Tibial artery (tissue), 4 donors: ENCODE data around the gene ZCCHC7.
"Not testable (repeated sequence)": the region's sequence is repeated elsewhere in the genome, so short reads cannot be mapped to it uniquely, and the experiment has no call there.

Source experiments
- DNase-seq, 2 donors: peaks; one replicate each; pipeline ENCODE4 v3.0.0-alpha.2; 2019
- H3K27ac ChIP-seq, 2 donors: fragments of 200-600 bp; sonication (generic) in 1 of 2; 1 replicate in 1 of 2; 2 replicates in 1 of 2; pipeline ENCODE4 v1.5.1; 2018 to 2019; ENCODE audit warnings: mild to moderate bottlenecking in 1 of 2
- H3K27me3 ChIP-seq, 2 donors: fragments of 200-600 bp; sonication (generic) in 1 of 2; one replicate each; pipeline versions ENCODE4 v1.5.1 to v1.6.0; 2016 to 2019
- H3K36me3 ChIP-seq, 3 donors: fragments of 200-600 bp; sonication (generic) in 2 of 3; one replicate each; pipeline ENCODE4 v1.5.1; 2016 to 2019; ENCODE audit warnings: mild to moderate bottlenecking in 2 of 3
- H3K4me1 ChIP-seq, 4 donors: fragments of 200-600 bp; sonication (generic) in 2 of 4; 1 replicate in 3 of 4; 2 replicates in 1 of 4; pipeline ENCODE4 v1.5.1; 2016 to 2019
- H3K4me3 ChIP-seq, 2 donors: fragments of 200-600 bp; sonication (generic) in 1 of 2; 1 replicate in 1 of 2; 2 replicates in 1 of 2; pipeline ENCODE4 v1.5.1; 2018 to 2019; ENCODE audit warnings: mild to moderate bottlenecking in 2 of 2
- H3K9me3 ChIP-seq, 3 donors: fragments of 200-600 bp; sonication (generic) in 1 of 3; one replicate each; pipeline ENCODE4 v1.5.1; 2016 to 2019
- CTCF ChIP-seq, 2 experiments: fragments of 200-600 bp in 1 of 2; fragments of 450-650 bp in 1 of 2; IDR thresholded peaks; one replicate each; pipeline ENCODE4 v1.5.1; 2017 to 2019; ENCODE audit warnings: antibody characterized with exemption in 2 of 2, mild to moderate bottlenecking in 1 of 2, moderate library complexity in 1 of 2
- intact Hi-C: fragments of 100-400 bp; cut with DNase I; formaldehyde crosslinking; loops from one replicate; pipeline ENCODE4 v1.15.0; 2023; ENCODE audit warnings: low total_unique reads

ZCCHC7 gene

GRCh38 chr9:37083654-37084053, 36.7 kb upstream of the ZCCHC7 start:
- H3K9me3 ChIP-seq: no peaks in the 10 kb centered on the region
- intact Hi-C loops: no loop called here
- TF ChIP-seq CTCF (IDR thresholded peaks at IDR 0.05): no peak
- no peaks in the 10 kb centered on the region for H3K27me3 ChIP-seq
- peaks cover 0 to 34% (median 14%) of the 10 kb centered on the region in 4 donors for H3K4me1 ChIP-seq
- peaks cover 16 to 19% (median 17%) of the 10 kb centered on the region in 3 donors for H3K36me3 ChIP-seq
- no peak overlapping the region for H3K4me3 ChIP-seq
- H3K27ac ChIP-seq: no peak overlapping the region
- no peak for DNase-seq

DNA sequence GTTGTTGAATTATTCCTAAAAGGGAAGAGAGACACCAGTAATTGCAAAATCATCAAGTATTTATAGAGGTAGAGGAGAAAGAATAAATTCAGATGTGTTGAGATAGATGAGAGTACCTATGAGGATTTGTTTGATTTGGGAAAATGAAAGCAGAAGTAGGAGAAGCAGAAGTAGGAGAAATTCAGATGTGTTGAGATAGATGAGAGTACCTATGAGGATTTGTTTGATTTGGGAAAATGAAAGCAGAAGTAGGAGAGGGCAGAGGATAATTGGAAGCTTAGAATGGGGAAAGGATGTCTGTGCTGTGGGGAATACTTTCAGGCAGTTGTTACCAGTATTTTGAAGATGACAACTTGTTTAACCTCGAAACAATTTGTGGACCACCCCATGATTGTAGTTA, 35.1 kb upstream of the ZCCHC7 start:
- TF ChIP-seq CTCF (IDR thresholded peaks at IDR 0.05): no peak
- peaks cover 0 to 34% (median 12%) of the 10 kb centered on the region in 4 donors for H3K4me1 ChIP-seq
- no peak for DNase-seq
- intact Hi-C loops: no loop called here
- no peaks in the 10 kb centered on the region for H3K27me3 ChIP-seq
- no peak overlapping the region for H3K27ac ChIP-seq
- H3K4me3 ChIP-seq: no peak overlapping the region
- no peaks in the 10 kb centered on the region for H3K9me3 ChIP-seq
- H3K36me3 ChIP-seq: peaks cover 16 to 30% (median 17%) of the 10 kb centered on the region in 3 donors

- intact Hi-C loops, H3K4me1 ChIP-seq, H3K9me3 ChIP-seq, H3K4me3 ChIP-seq, H3K27ac ChIP-seq, H3K27me3 ChIP-seq, DNase-seq: not testable (repeated sequence)
- peaks cover 0 to 16% (median 5%) of the 10 kb centered on the region in 3 donors for H3K36me3 ChIP-seq
Observed at GRCh38 chr9:37092714-37093295, 27.6 kb upstream of the ZCCHC7 start.

- TF ChIP-seq CTCF (IDR thresholded peaks at IDR 0.05): no peak
- H3K9me3 ChIP-seq: no peaks in the 10 kb centered on the region
- no peak overlapping the region for H3K27ac ChIP-seq
- no peak overlapping the region for H3K4me3 ChIP-seq
- intact Hi-C loops: no loop called here
- no peaks in the 10 kb centered on the region for H3K36me3 ChIP-seq
- H3K4me1 ChIP-seq: no peaks in the 10 kb centered on the region
- no peaks in the 10 kb centered on the region for H3K27me3 ChIP-seq
- no peak for DNase-seq
Observed at GRCh38 chr9:37094751-37095150, 25.6 kb upstream of the ZCCHC7 start.

DNA sequence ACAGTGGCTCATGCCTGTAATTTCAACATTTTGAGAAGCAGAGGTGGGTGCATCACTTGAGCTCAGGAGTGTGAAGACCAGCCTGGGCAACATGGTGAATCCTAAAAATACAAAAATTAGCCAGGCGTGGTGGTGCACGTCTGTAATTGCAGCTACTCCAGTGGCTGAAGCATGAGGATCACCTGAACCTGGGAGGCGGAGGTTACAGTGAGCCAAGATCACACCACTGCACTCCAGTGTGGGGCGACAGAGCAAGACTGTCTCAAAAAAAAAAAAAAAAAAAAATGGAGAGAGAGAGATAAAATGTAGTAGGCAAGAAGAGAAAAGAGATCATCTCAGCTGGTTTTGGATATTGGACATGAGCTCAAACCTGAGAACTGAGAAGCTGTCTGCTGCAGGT, 23.7 kb upstream of the ZCCHC7 start:
- H3K27me3 ChIP-seq: no peaks in the 10 kb centered on the region
- no peaks in the 10 kb centered on the region for H3K4me1 ChIP-seq
- no peaks in the 10 kb centered on the region for H3K36me3 ChIP-seq
- H3K4me3 ChIP-seq: no peak overlapping the region
- H3K27ac ChIP-seq: no peak overlapping the region
- no peak for TF ChIP-seq CTCF (IDR thresholded peaks at IDR 0.05)
- no peak for DNase-seq
- no peaks in the 10 kb centered on the region for H3K9me3 ChIP-seq
- intact Hi-C loops: no loop called here

DNA sequence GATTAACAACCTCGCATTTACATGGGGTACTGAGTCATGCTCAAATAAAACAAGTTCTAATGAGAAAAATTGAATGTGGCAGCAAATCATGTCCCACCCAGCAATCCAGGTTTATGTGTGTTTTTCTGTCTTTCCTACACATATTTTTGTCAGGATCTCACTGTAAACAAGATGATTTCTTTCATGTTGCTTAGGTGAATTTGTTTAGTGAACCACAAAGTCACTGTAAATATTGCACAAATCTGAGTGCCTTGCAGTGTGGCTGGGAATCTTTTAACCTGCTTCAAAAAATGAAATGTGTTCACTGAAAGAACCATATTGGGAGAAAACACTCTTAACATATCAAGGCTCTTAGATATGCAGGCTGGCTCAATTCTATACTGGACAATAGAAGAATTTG, 23.1 kb upstream of the ZCCHC7 start:
- Histone ChIP-seq H3K4me3 (no peak overlapping the region), H3K9me3 (no peaks in the 10 kb centered on the region), H3K27ac (no peak overlapping the region), H3K4me1 (no peaks in the 10 kb centered on the region), H3K36me3 (no peaks in the 10 kb centered on the region), H3K27me3 (no peaks in the 10 kb centered on the region)
- no peak for TF ChIP-seq CTCF (IDR thresholded peaks at IDR 0.05)
- intact Hi-C loops: no loop called here
- no peak for DNase-seq
